ENCODE results near the gene NDNF.

Gene NDNF

DNA sequence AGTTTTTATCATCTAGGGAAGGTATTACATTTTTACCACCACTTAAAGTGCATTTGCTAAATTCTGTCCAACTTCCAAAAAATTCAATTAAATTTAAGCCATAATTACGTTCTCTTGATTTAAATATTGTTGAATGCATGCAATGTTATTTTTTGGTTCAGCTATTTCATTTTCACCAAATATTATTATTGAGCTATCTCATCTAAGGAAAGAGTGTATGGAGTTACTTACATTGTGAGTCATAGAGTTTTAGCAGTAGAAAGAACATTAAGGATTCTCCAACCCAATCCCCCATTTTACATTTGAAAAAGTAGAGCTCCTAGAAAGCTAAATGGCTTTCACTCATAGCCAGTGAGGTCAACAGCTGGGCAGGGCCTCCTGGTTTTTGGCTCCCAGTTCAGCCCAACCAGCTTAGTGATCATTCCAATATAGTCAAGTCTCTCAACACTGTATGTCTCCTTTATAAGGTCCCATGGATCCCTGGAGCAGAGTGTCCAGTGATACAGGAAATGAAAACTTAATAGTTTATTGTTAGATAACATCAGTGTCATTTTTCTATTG, 60.5 kb downstream of the NDNF start:
- no peak for DNase-seq

DNA sequence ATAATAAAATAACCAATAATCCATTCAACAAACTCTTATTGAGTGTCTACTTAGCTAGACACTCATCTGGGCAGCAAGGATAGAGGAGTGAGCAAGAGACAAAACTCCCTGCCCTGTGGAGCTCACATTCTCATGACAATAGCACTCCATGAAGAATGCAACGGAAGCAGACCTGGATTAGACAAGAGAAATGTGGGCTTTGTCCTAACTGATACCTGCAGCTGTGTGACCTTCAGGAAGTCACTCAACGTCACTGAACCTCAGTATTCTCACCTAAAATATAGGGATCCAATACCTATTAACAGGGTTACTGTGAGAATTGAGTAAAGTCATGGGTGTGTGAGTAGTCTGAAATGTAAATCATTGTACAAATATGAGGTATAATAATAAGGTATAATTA, 61.2 kb downstream of the NDNF start:
- DNase-seq = no peak

DNA sequence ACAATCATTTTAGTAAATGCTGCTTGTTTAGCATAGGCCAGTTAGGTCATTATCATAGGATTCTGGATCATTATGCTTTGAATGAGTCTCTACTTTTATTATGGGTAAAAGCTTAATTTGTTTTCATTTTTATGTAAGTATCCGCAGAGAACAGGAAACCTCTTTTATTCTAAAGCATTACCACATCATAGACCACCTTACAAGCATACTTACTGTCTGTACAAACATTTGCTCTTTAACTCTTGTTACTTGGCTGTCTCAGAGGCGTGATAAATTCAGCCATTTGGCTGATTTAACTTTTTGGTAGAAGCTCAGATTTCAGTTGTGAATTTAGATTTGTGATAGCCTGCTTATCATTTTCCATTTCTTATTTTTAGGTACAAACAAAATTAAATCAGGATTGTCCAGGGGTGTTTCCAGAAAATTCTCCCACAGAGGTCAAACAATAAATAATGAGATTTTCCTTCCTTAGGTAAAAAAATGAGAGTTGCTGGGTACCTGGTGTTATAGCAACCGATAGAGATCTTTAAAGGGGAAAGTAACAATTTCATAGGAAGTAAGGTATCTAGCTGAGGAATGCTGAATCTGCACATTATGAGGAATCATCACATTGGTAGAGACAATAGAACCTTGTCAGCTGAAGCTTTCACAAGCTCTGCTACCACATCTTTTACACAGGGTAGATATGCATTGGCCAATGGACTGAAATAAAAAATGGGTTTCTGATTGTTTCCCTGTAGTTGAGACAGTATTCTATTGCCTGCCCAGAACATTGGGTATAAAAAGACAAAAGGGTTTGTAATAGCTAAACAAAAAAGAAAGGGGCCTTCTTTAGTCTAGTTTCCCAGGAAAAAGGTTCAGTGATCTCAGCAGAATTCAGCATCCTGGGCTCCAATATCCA, 62.5 kb downstream of the NDNF start:
- no peak for DNase-seq

DNA sequence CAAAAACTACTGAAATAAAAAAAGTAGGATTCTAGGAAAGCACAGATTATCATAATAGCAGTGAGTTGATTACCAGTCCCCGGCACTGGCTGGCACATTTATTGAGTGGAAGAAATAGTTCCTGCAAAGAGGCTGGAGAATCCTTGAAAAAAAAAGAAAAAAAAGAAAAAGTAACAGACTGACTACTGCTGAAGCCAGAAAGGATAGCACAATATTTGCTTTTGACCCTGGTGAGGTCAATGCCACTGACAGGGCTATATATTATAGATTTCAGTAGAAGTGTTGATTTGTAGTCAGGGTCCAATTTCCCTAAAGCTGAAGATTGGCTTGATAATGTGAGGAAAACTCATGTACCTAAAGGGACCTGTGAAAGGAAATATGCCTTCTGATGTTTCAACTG, 64.7 kb downstream of the NDNF start:
- no peak for DNase-seq

GRCh38 chr4:121003863-121004262, 68.5 kb downstream of the NDNF start:
- no peak for DNase-seq

DNA sequence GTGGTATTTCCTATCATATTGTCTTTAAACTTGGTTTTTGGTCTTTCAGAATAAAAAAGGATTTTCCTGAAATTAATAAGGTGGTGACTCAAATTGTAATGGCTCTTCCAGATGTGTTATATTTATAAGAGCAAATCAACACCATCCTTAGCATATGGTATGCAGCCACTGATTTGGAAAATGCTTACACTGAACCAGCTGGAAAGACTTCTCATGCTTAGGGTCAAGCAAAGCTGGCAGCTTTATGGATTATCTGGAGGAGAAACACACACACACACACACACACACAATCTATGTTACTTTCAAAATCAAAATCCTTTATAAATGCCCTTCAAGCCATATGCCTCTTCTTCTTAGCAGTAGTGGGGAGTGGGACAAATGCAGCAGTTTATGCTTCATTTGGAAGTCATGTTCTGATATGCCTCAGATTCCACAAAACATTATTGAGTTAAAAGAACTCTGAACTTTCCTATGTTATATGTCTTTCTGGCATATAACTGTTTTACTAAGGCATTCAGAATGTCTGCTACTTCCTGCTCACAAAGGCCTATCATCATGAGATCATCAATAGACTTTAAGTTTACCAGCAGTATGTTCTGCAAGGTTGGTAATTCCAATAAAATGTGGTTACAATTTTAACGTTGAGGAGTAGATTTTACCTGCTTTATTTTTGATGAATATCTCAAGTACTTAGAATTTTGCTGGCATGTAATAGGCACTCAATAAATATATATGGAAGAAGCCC, 76.9 kb downstream of the NDNF start:
- DNase-seq = no peak

GRCh38 chr4:120994521-120994920, 77.8 kb downstream of the NDNF start:
- no peak for DNase-seq

DNA sequence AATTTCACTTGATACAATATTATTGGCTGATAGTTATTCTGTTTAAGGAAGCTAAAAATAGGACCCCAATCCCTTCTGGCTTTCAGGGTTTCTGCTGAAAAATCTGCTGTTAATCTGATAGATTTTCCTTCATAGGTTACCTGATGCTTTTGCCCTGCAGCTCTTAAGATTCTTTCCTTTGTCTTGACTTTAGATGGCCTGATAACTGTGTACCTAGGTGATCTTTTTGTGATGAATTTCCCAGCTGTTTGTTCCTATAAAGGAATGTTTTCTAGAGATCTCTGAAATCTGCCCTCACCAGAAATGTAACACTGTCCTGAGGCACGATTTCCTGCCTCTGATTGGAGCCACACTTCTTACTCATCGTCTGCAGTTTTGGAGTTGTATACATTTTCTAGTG, 80.5 kb downstream of the NDNF start:
- no peak for DNase-seq

DNA sequence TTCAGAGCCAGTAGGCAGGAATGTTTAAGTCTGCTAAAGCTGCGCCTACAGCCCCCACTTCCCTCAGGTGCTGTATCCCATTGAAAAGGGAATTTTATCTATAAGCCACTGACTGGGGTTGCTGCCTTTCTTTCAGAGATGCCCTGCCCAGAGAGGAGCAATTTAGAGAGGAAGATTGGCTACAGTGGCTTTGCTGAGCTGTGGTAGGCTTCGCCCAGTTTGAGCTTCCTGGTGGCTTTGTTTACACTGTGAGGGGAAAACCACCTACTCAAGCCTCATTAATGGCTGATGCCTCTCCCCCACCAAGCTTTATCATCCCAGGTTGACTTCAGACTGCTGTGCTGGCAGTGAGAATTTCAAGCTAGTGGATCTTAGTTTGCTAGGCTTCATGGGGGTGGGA, 82.1 kb downstream of the NDNF start:
- no peak for DNase-seq

Data from NCI-H226 (cell line).